HEK293T (cell line): ENCODE data around the gene RASGRP4.

Experiments used
- ARNT ChIP-seq: fragments of 450-650 bp; IDR thresholded peaks from 2 replicates; pipeline ENCODE4 v1.6.1; 2017; ENCODE audit warnings: mild to moderate bottlenecking
- BHLHE40 ChIP-seq: fragments of 450-650 bp; IDR thresholded peaks from 2 replicates; pipeline ENCODE4 v1.6.1; 2016; ENCODE audit warnings: mild to moderate bottlenecking, moderate library complexity, borderline replicate concordance
- FOXA1 ChIP-seq: fragments of 450-650 bp; IDR thresholded peaks from 2 replicates; pipeline ENCODE4 v1.6.1; 2016; ENCODE audit warnings: mild to moderate bottlenecking
- FOXK2 ChIP-seq: fragments of 450-650 bp; IDR thresholded peaks from 2 replicates; pipeline ENCODE4 v1.6.1; 2016; ENCODE audit warnings: mild to moderate bottlenecking
- FOXM1 ChIP-seq: fragments of 450-650 bp; IDR thresholded peaks from 2 replicates; pipeline ENCODE4 v1.6.1; 2017; ENCODE audit warnings: mild to moderate bottlenecking, borderline replicate concordance
- LEF1 ChIP-seq: fragments of 450-650 bp; IDR thresholded peaks from 2 replicates; pipeline ENCODE4 v1.6.1; 2017; ENCODE audit warnings: mild to moderate bottlenecking, borderline replicate concordance
- PKNOX1 ChIP-seq: fragments of 450-650 bp; IDR thresholded peaks from 2 replicates; pipeline ENCODE4 v1.6.1; 2016
- SUZ12 ChIP-seq: fragments of 450-650 bp; IDR thresholded peaks from 2 replicates; pipeline ENCODE4 v1.6.1; 2016; ENCODE audit warnings: mild to moderate bottlenecking

- no peak for TF ChIP-seq FOXM1
- no peak for TF ChIP-seq BHLHE40
- no peak for TF ChIP-seq LEF1
- no peak for TF ChIP-seq PKNOX1
- no peak for TF ChIP-seq ARNT
- no peak for TF ChIP-seq FOXA1
- TF ChIP-seq FOXK2 = no peak
- no peak for TF ChIP-seq SUZ12
Measured at GRCh38 chr19:38381138-38381537, 44.9 kb downstream of the RASGRP4 start.
